SK-N-SH (cell line): ENCODE results near the gene CBX6. TPM values are rescaled to one million over a fixed set of nuclear protein-coding genes. Genes with fewer than 3 reads are reported as not detected.
"Not testable (repeated sequence)": the region's sequence is repeated elsewhere in the genome, so short reads cannot be mapped to it uniquely, and the experiment has no call there.

ENCODE experiments used
- CTCF ChIA-PET: fragments of 300-600, 350-600 bp; formaldehyde crosslinking; extraction: SDS; loops from one replicate; lab custom pipeline; 2021; lab: Yijun Ruan, JAX
- POLR2A ChIA-PET: fragments of 350-600 bp; sonication (Branson Sonifier 250); formaldehyde crosslinking; extraction: SDS; loops from one replicate; lab custom pipeline; 2020; ENCODE audit warnings: antibody characterized with exemption, inconsistent platforms; lab: Yijun Ruan, JAX
- DNase-seq: peaks from one replicate; pipeline ENCODE4 v3.0.0; 2012
- H2AFZ ChIP-seq: fragments of 200-600 bp; sonication (generic); 2 replicates; pipeline ENCODE4 v1.8.1; 2016; ENCODE audit warnings: antibody characterized with exemption, mild to moderate bottlenecking, low read depth
- H3F3A ChIP-seq: fragments of 200-600 bp; sonication (generic); replicated peaks from 2 replicates; pipeline ENCODE3; 2016; ENCODE audit warnings: antibody characterized with exemption, mild to moderate bottlenecking; ENCODE audit not compliant: insufficient read depth
- H3K27ac ChIP-seq, 2 experiments: fragments of 200-500 bp in 1 of 2; fragments of 200-600 bp in 1 of 2; sonication (Bioruptor generic) in 1 of 2; sonication (generic), shearing (Covaris generic) in 1 of 2; 2 replicates each; pipeline versions ENCODE4 v1.5.1 to v1.6.1; 2014 to 2016; ENCODE audit warnings: low read depth in 2 of 2, inconsistent platforms in 1 of 2, low read length in 1 of 2, mild to moderate bottlenecking in 1 of 2, mixed read lengths in 1 of 2
- H3K27me3 ChIP-seq: fragments of 200-600 bp; sonication (generic), shearing (Covaris generic); 2 replicates; pipeline ENCODE4 v1.6.1; 2016; ENCODE audit warnings: mixed run types; ENCODE audit not compliant: insufficient read depth
- H3K36me3 ChIP-seq, 2 experiments: fragments of 200-500 bp in 1 of 2; fragments of 200-600 bp in 1 of 2; sonication (Bioruptor generic) in 1 of 2; sonication (generic) in 1 of 2; replicated peaks in 1 of 2; 2 replicates each; pipeline versions ENCODE3 to v1.5.1; 2014 to 2016; ENCODE audit warnings: low read length in 1 of 2, mild to moderate bottlenecking in 1 of 2; ENCODE audit not compliant: insufficient read depth in 2 of 2, control insufficient read depth in 1 of 2
- H3K4me1 ChIP-seq, 2 experiments: fragments of 200-500 bp in 1 of 2; fragments of 200-600 bp in 1 of 2; sonication (Bioruptor generic) in 1 of 2; sonication (generic), shearing (Covaris generic) in 1 of 2; 2 replicates each; pipeline versions ENCODE4 v1.5.1 to v1.6.1; 2014 to 2016; ENCODE audit warnings: low read depth in 1 of 2, low read length in 1 of 2, mixed run types in 1 of 2; ENCODE audit not compliant: insufficient read depth in 2 of 2, control insufficient read depth in 1 of 2
- H3K4me2 ChIP-seq: fragments of 200-600 bp; sonication (generic), shearing (Covaris generic); 2 replicates; pipeline ENCODE4 v1.6.1; 2017; ENCODE audit warnings: mixed run types
- H3K4me3 ChIP-seq, 2 experiments: fragments of 200-500 bp in 1 of 2; fragments of 200-600 bp in 1 of 2; sonication (Bioruptor generic) in 1 of 2; sonication (generic), shearing (Covaris generic) in 1 of 2; 2 replicates each; pipeline versions ENCODE4 v1.5.1 to v1.8.1; 2014 to 2016; ENCODE audit warnings: low read depth in 2 of 2, inconsistent platforms in 1 of 2, low read length in 1 of 2, mild to moderate bottlenecking in 1 of 2, mixed read lengths in 1 of 2, moderate library complexity in 1 of 2
- H3K79me2 ChIP-seq: fragments of 200-600 bp; sonication (generic); 2 replicates; pipeline ENCODE4 v1.8.1; 2017; ENCODE audit warnings: mild to moderate bottlenecking; ENCODE audit not compliant: insufficient read depth
- H3K9ac ChIP-seq: fragments of 200-600 bp; sonication (generic); 2 replicates; pipeline ENCODE4 v1.6.1; 2017; ENCODE audit warnings: mixed run types
- H3K9me2 ChIP-seq: fragments of 200-600 bp; sonication (generic); 2 replicates; pipeline ENCODE4 v1.6.1; 2017; ENCODE audit warnings: mixed run types
- H3K9me3 ChIP-seq: fragments of 200-600 bp; sonication (generic); 2 replicates; pipeline ENCODE4 v1.6.1; 2017; ENCODE audit warnings: mixed run types, mild to moderate bottlenecking, moderate library complexity
- H4K20me1 ChIP-seq: fragments of 200-600 bp; sonication (generic); 2 replicates; pipeline ENCODE4 v1.6.1; 2017; ENCODE audit warnings: mild to moderate bottlenecking, mixed run types; ENCODE audit not compliant: insufficient read depth
- EP300 ChIP-seq, 2 experiments: IDR thresholded peaks; 2 replicates each; pipeline versions ENCODE4 v1.4.0 to v1.6.1; 2012; ENCODE audit warnings: borderline replicate concordance in 1 of 2, low read depth in 1 of 2, low read length in 1 of 2
- FOSL2 ChIP-seq: IDR thresholded peaks from 2 replicates; pipeline ENCODE4 v1.4.0; 2012; ENCODE audit warnings: low read depth, mild to moderate bottlenecking, moderate library complexity, borderline replicate concordance
- FOXJ3 ChIP-seq: sonication (generic); formaldehyde crosslinking; IDR thresholded peaks from 2 replicates; pipeline ENCODE4 v1.5.1; 2020; ENCODE audit warnings: mild to moderate bottlenecking, missing genetic modification reagents
- GABPA ChIP-seq: IDR thresholded peaks from 2 replicates; pipeline ENCODE4 v1.4.0; 2012; ENCODE audit warnings: low read depth, mild to moderate bottlenecking
- GATA2 ChIP-seq: sonication (generic); formaldehyde crosslinking; IDR thresholded peaks from 2 replicates; pipeline ENCODE4 v1.5.0; 2020; ENCODE audit warnings: mild to moderate bottlenecking, missing genetic modification reagents
- JUND ChIP-seq: IDR thresholded peaks from 2 replicates; pipeline ENCODE4 v1.4.0; 2012
- NFIC ChIP-seq: IDR thresholded peaks from 2 replicates; pipeline ENCODE4 v1.4.0; 2012; ENCODE audit warnings: borderline replicate concordance
- POLR2AphosphoS5 ChIP-seq: IDR thresholded peaks from 2 replicates; pipeline ENCODE4 v1.6.1; 2012; ENCODE audit warnings: low read depth, low read length
- RCOR1 ChIP-seq: fragments of 150-350 bp; IDR thresholded peaks from 2 replicates; pipeline ENCODE4 v1.6.1; 2017; ENCODE audit warnings: antibody characterized with exemption, low read length
- RFX5 ChIP-seq: IDR thresholded peaks from 2 replicates; pipeline ENCODE4 v1.6.1; 2012; ENCODE audit warnings: mild to moderate bottlenecking, improper control_type of control experiment, low read length
- RXRA ChIP-seq: IDR thresholded peaks from 2 replicates; pipeline ENCODE4 v1.4.0; 2012; ENCODE audit warnings: low read depth, mild to moderate bottlenecking, borderline replicate concordance
- SIN3A ChIP-seq: IDR thresholded peaks from 2 replicates; pipeline ENCODE4 v1.6.1; 2012; ENCODE audit warnings: low read depth, mild to moderate bottlenecking, low read length, moderate library complexity, borderline replicate concordance
- TEAD4 ChIP-seq: IDR thresholded peaks from 2 replicates; pipeline ENCODE4 v1.4.0; 2012; ENCODE audit warnings: mild to moderate bottlenecking, borderline replicate concordance; ENCODE audit not compliant: insufficient read depth
- WGBS: methylation state at CpG from one replicate; pipeline ENCODE4 v1.1.6; 2017; ENCODE audit warnings: low lambda C conversion rate; 5-methylcytosine and 5-hydroxymethylcytosine counted together
- polyA plus RNA-seq, 3 experiments: library from polyadenylated mRNA; depleted of rRNA; stranded (reverse); fragments of >200 nt; gene quantifications; 2 replicates each; pipeline ENCODE4 v1.2.3, GENCODE V29; 2012
- TF ChIP-seq, protein P1 (sequence below): fragments of 200-600 bp; sonication (generic); IDR thresholded peaks from 2 replicates; pipeline ENCODE4 v1.6.1; 2017; ENCODE audit warnings: antibody characterized with exemption, mild to moderate bottlenecking, moderate library complexity
- TF ChIP-seq, protein P2 (sequence below): IDR thresholded peaks from 2 replicates; pipeline ENCODE4 v1.6.1; 2012; ENCODE audit warnings: mild to moderate bottlenecking, low read depth, low read length, moderate library complexity
- TF ChIP-seq, protein P3 (sequence below): IDR thresholded peaks from 2 replicates; pipeline ENCODE4; 2012
- TF ChIP-seq, protein P4 (sequence below): IDR thresholded peaks from 2 replicates; pipeline ENCODE4 v1.4.0; 2012; ENCODE audit warnings: low read depth, borderline replicate concordance
- TF ChIP-seq, protein P5 (sequence below): fragments of 150-350 bp; IDR thresholded peaks from 2 replicates; pipeline ENCODE4 v1.6.1; 2016; ENCODE audit warnings: mild to moderate bottlenecking, low read depth, low read length

The CBX6 gene
- polyA plus RNA-seq, 1 of the 3 experiments (the other 2 are of a cell fraction) = 5.4 TPM

DNA sequence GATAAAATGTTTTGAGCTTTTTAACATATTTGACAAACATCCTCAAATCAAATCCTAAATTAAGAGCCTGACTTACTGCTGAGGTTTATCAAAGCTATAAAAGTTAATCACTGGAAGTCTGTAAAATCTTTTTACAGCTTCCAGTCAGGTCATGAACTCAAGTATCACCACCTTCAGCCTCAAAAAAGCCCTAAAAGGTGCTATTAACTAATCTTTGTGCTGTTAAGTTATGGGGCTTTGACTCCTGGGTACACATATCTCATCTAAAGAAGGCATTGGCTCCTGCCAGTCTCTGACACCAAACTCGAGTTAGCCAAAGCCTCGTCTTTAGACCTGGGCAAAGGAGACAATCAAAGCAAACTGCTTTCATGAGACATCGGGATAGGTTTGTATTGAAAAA lies 34.0 kb upstream of the CBX6 start:
- POLR2A ChIA-PET = no interaction called here
- Histone ChIP-seq H3K4me3 (no peak overlapping the region), H3K4me1 (peaks cover 0 to 4% of the 10 kb centered on the region in 2 experiments; a peak in 1 of 4 replicates), H3K4me2 (no peak overlapping the region), H3K9ac (no peak overlapping the region), H4K20me1 (no peaks in the 10 kb centered on the region), H3K27me3 (no peaks in the 10 kb centered on the region), H3K36me3 (no peaks in the 10 kb centered on the region), H3F3A (no peaks in the 10 kb centered on the region), H2AFZ (no peak overlapping the region), H3K27ac (no peak overlapping the region), H3K79me2 (no peaks in the 10 kb centered on the region), H3K9me2 (no peaks in the 10 kb centered on the region), H3K9me3 (no peaks in the 10 kb centered on the region; the same call in 1 of the 2 replicates)
- CTCF ChIA-PET = interaction anchor here (1.5 kb wide), 1 partner anchor 35 kb away, joined by 3 read pairs; no protein-coding TSS in a partner anchor
- no peak for DNase-seq
- TF ChIP-seq GATA2 (CRISPR knock-in tag) (no peak), EP300 (IDR thresholded peaks at IDR 0.05; ENCODE audit: borderline replicate concordance in 1 of 2, low read depth in 1 of 2, low read length in 1 of 2) (no peak), POLR2AphosphoS5 (no peak), FOSL2 (no peak), RCOR1 (no peak), NFIC (no peak), GABPA (no peak), JUND (no peak), SIN3A (no peak), FOXJ3 (CRISPR knock-in tag) (no peak), RFX5 (no peak), RXRA (no peak), TEAD4 (no peak)
- TF ChIP-seq, protein P1, sequence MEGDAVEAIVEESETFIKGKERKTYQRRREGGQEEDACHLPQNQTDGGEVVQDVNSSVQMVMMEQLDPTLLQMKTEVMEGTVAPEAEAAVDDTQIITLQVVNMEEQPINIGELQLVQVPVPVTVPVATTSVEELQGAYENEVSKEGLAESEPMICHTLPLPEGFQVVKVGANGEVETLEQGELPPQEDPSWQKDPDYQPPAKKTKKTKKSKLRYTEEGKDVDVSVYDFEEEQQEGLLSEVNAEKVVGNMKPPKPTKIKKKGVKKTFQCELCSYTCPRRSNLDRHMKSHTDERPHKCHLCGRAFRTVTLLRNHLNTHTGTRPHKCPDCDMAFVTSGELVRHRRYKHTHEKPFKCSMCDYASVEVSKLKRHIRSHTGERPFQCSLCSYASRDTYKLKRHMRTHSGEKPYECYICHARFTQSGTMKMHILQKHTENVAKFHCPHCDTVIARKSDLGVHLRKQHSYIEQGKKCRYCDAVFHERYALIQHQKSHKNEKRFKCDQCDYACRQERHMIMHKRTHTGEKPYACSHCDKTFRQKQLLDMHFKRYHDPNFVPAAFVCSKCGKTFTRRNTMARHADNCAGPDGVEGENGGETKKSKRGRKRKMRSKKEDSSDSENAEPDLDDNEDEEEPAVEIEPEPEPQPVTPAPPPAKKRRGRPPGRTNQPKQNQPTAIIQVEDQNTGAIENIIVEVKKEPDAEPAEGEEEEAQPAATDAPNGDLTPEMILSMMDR = no peak
- TF ChIP-seq, protein P2, sequence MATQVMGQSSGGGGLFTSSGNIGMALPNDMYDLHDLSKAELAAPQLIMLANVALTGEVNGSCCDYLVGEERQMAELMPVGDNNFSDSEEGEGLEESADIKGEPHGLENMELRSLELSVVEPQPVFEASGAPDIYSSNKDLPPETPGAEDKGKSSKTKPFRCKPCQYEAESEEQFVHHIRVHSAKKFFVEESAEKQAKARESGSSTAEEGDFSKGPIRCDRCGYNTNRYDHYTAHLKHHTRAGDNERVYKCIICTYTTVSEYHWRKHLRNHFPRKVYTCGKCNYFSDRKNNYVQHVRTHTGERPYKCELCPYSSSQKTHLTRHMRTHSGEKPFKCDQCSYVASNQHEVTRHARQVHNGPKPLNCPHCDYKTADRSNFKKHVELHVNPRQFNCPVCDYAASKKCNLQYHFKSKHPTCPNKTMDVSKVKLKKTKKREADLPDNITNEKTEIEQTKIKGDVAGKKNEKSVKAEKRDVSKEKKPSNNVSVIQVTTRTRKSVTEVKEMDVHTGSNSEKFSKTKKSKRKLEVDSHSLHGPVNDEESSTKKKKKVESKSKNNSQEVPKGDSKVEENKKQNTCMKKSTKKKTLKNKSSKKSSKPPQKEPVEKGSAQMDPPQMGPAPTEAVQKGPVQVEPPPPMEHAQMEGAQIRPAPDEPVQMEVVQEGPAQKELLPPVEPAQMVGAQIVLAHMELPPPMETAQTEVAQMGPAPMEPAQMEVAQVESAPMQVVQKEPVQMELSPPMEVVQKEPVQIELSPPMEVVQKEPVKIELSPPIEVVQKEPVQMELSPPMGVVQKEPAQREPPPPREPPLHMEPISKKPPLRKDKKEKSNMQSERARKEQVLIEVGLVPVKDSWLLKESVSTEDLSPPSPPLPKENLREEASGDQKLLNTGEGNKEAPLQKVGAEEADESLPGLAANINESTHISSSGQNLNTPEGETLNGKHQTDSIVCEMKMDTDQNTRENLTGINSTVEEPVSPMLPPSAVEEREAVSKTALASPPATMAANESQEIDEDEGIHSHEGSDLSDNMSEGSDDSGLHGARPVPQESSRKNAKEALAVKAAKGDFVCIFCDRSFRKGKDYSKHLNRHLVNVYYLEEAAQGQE = no peak
- TF ChIP-seq, protein P3, sequence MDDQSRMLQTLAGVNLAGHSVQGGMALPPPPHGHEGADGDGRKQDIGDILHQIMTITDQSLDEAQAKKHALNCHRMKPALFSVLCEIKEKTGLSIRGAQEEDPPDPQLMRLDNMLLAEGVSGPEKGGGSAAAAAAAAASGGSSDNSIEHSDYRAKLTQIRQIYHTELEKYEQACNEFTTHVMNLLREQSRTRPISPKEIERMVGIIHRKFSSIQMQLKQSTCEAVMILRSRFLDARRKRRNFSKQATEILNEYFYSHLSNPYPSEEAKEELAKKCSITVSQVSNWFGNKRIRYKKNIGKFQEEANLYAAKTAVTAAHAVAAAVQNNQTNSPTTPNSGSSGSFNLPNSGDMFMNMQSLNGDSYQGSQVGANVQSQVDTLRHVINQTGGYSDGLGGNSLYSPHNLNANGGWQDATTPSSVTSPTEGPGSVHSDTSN = no peak
- TF ChIP-seq, protein P4, sequence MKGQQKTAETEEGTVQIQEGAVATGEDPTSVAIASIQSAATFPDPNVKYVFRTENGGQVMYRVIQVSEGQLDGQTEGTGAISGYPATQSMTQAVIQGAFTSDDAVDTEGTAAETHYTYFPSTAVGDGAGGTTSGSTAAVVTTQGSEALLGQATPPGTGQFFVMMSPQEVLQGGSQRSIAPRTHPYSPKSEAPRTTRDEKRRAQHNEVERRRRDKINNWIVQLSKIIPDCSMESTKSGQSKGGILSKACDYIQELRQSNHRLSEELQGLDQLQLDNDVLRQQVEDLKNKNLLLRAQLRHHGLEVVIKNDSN = no peak
- TF ChIP-seq, protein P5, sequence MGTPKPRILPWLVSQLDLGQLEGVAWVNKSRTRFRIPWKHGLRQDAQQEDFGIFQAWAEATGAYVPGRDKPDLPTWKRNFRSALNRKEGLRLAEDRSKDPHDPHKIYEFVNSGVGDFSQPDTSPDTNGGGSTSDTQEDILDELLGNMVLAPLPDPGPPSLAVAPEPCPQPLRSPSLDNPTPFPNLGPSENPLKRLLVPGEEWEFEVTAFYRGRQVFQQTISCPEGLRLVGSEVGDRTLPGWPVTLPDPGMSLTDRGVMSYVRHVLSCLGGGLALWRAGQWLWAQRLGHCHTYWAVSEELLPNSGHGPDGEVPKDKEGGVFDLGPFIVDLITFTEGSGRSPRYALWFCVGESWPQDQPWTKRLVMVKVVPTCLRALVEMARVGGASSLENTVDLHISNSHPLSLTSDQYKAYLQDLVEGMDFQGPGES = no peak
- WGBS = 10% methylated on average over 3 of the region's 3 CpGs

DNA sequence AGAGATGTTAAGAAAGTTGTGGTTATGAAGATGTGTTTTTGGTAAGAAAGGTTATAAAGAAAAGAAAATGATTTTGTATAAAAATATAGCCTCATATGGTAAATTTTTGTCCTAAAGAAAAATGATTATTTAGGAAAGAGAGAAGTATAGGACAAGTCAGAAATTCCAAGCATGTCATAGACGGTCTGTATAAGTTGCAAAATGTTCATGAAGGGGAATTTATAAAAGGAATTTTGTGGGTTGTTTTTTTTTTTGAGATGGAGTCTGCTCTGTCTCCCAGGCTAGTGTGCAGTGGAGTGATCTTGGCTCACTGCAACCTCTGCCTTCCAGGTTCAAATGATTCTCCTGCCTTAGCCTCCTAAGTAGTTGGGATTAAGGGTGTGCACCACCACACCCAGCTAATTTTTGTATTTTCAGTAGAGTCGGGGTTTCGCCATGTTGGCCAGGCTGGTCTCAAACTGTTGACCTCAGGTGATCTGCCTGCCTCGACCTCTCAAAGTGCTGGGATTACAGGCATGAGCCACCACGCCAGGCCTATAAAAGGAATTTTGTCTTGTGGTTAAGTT lies 32.1 kb upstream of the CBX6 start:
- H3K27me3 ChIP-seq, H3K9me2 ChIP-seq, DNase-seq, POLR2A ChIA-PET, H3K9me3 ChIP-seq, H3K9ac ChIP-seq, H2AFZ ChIP-seq, H3K36me3 ChIP-seq, H3K4me1 ChIP-seq, H3K4me3 ChIP-seq, H3F3A ChIP-seq, H3K79me2 ChIP-seq, H3K27ac ChIP-seq, CTCF ChIA-PET, H3K4me2 ChIP-seq, H4K20me1 ChIP-seq: not testable (repeated sequence)
- 5% methylated on average over 3 of the region's 5 CpGs for WGBS
